Stimulated activated CD4-positive, alpha-beta T cell treated with anti-CD3 and anti-CD28 coated beads, Interleukin-2, amount 100 ng/mL, for 48 hours (primary cell): Measurements from ENCODE around the gene TATDN3.
"Not testable (repeated sequence)": the region's sequence is repeated elsewhere in the genome, so short reads cannot be mapped to it uniquely, and the experiment has no call there.

Experiments used
- DNase-seq, 2 donors: peaks; one replicate each; pipeline ENCODE4 v3.0.0-alpha.2; 2020

Gene TATDN3

GRCh38 chr1:212791676-212792395 lies at the start of gene TATDN3, which contains the start of gene NSL1:
Gene TATDN3, plus strand, starts transcription at chr1:212791894. Its CDS starts 28 bp downstream, at chr1:212791922.
Gene NSL1, minus strand, starts transcription at chr1:212791777. Its CDS starts 14 bp downstream, at chr1:212791763.
- DNase-seq = peak; percentile 99 to 100

- DNase-seq = no peak
Measured at GRCh38 chr1:212743901-212744475, 47.7 kb upstream of the TATDN3 start.

DNA sequence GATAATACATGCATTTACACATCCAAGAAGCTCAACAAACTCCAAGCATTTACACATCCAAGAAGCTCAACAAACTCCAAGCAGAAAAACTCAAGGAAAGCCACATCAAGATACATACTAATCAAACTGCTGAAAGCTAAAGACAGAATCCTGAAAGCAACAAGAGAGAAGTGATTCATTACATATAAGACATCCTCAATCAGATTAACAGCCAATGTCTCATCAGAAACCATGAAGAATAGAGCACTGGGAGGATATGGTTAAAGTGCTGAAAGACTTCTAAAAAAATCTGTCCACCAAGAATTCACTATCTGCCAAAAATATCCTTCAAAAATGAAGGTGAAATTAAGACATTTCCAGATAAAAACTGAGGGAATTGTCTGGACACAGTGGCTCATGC lies 46.4 kb upstream of the TATDN3 start:
- DNase-seq = no peak

- no peak for DNase-seq
Measured at GRCh38 chr1:212746546-212746945, 45.1 kb upstream of the TATDN3 start.

DNA sequence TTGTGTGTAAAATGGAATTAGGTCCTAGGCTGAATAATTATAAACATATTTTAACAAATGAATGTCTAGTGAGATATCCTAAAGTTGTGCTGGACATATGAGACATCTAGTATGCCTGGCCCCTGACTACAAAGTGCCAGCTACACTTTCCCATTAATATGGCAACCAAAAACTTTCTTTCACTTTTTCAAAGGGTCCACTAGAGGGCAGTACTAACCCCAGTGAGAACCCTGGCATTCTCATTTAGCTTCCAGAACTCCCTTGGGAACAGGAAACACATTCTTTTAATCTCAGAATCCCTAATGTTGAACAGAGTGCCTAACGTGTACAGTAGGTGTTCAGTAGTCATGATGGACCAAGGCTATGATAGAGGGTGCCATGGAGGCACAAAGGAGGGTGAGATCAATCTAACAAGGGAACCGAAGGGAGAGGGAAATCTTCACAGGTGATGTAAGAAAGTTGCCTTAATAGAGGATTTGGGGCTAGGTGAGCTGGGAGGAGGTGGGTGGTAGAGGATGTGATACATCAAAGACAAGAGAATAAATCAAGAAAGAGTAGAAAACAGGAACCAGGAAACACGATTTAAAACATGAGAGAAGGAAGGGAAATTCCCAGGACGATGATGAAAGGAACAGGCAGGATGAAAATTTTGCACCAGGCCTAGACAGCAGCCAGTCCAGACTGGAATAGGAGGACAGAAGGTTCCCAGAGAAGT lies 41.7 kb upstream of the TATDN3 start:
- DNase-seq = no peak

- DNase-seq = no peak
Measured at GRCh38 chr1:212752252-212752933, 39.3 kb upstream of the TATDN3 start.

DNA sequence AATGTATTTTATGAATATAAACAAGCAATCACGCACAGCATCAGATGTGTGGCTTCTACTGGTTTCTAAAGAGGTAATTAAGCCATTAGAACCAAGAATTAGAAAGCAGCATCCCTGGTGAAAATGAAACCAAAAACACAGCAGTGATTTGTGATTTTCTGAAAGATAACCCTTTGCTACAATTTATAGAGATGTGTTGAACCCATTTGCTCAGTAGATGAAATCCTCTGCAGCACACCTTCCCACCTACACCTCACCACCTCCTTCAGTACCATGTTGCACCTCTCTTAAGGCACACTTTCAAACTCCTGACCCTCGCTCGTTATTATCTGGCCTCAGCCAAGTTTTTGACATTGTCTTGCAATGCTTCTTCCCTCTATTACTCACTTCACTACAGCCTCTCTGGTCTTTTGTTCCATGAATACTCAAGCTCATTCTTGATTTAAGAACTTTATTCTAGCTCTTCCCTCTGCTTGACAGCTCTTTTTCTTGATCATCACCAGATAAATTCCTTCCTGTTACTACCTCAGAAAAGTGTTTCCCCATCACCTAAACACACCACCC lies 38.7 kb upstream of the TATDN3 start:
- DNase-seq = no peak

- no peak for DNase-seq
Measured at GRCh38 chr1:212753749-212754148, 37.9 kb upstream of the TATDN3 start.

- DNase-seq = no peak
Measured at GRCh38 chr1:212754193-212754592, 37.5 kb upstream of the TATDN3 start.

DNA sequence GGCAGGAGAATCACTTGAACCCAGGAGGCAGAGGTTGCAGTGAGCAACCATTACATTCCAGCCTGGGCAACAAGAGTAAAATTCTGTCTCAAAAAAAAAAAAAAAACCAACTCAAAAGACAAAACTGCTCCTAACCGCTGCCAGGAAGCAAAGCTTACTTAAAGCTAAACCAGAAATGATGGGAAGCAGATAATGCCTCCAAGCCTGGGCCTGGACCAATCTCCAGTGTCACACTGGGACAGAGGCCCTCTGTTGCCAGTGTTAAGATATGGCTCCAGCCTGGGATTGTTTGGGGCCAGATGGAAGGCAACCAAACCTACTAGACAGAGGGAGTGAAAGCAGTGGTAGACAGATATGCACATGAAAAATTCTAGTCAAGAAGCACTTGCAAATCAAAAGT lies 37.0 kb upstream of the TATDN3 start:
- no peak for DNase-seq

GRCh38 chr1:212759683-212760082 lies 32.0 kb upstream of the TATDN3 start:
- DNase-seq = no peak

DNA sequence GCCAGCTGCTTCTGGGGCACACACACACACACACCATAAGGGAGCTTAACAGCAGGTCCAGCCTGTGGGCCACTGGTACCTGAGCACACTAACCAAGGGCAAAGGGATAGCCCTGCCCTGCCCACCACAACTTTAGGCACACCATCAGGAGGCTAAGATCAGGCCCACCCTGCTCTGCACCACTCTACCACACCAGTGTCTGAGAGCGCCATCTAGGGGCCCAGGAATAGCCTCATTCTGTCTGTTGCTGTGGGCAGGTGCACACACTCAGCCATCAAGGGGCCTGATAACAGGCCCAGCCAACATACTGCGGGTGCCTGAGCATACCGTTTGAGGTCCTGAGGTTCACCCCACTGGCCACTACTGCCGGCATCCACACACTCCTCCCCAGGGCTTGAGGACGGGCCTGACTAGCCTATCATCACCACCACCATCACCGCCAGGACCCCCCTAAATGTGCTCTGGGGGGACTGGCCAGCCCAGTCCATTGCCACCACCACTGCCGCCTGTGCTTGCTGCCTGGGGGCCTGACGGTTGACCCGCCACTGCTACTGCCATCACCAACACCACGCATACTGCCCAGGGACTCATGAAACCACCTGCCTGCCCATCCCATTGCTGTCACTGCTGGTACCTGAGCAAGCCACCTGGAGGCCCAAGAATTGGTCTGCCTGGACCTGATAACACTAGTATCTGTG lies 31.4 kb upstream of the TATDN3 start:
- peak; percentile 58 to 60 for DNase-seq

- DNase-seq = no peak
Measured at GRCh38 chr1:212762234-212762633, 29.5 kb upstream of the TATDN3 start.

- no peak for DNase-seq
Measured at GRCh38 chr1:212762839-212763238, 28.9 kb upstream of the TATDN3 start.

GRCh38 chr1:212764718-212765281 lies 26.9 kb upstream of the TATDN3 start:
- DNase-seq = not testable (repeated sequence)

DNA sequence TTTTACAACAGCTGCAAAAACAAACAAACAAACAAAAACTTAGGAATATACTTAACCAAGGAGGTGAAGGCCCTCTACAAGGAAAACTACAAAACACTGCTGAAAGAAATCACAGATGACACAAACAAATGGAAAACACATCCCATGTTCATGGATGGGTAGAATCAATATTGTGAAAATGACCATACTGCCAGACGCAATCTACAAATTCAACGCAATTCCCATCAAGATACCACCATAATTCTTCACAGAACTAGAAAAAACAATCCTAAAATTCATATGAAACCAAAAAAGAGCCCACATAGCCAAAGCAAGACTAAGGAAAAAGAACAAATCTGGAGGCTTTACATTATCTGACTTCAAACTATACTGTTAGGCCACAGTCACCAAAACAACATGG lies 24.9 kb upstream of the TATDN3 start:
- DNase-seq = not testable (repeated sequence)

- no peak for DNase-seq
Measured at GRCh38 chr1:212769459-212770167, 22.1 kb upstream of the TATDN3 start.

- no peak for DNase-seq
Measured at GRCh38 chr1:212771341-212771740, 20.4 kb upstream of the TATDN3 start.

DNA sequence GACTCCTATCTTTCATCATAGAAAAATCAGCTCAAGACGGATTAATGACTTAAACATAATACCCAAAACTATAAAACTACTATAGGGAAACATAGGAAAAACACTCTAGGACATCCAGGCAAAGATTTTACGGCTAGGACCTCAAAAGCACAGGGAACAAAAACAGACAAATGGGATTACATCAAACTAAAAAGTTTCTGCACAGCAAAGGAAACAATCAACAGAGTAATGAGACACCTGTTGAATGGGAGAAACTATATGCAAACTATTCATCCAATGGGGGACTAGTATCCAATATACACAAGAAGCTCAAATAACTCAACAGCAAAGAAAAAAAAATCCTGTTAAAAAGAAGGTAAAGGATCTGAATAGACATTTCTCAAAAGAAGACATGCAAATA lies 18.7 kb upstream of the TATDN3 start:
- DNase-seq = no peak

GRCh38 chr1:212774584-212774983 lies 17.1 kb upstream of the TATDN3 start:
- no peak for DNase-seq

DNA sequence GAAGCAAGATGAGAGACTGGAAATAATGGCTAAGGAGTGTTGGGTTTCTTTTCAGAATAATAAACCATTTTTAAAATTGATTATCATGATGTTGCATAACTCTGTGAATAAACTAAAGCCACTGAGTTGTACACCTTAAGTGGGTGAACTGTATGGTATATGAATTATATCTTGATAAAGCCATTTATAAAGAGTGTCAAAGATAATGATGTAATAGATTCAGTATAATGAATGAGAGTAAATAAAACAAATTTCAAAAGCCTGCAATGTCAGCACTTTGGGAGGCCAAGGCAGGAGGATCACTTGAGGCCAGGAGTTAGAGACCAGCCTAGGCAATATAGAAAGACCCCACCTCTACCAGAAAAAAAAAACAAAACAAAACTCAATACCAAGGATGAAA lies 16.5 kb upstream of the TATDN3 start:
- no peak for DNase-seq
